Fibroblast of mammary gland (primary cell): ENCODE results near the gene ENPP4.
"Not testable (repeated sequence)": the region's sequence is repeated elsewhere in the genome, so short reads cannot be mapped to it uniquely, and the experiment has no call there.

Experiments used
- DNase-seq: peaks from one replicate; pipeline ENCODE4 v3.0.0-alpha.2; 2010; ENCODE audit warnings: low read depth
- H3K4me3 ChIP-seq: 2 replicates; pipeline ENCODE4 v1.5.1; 2011; ENCODE audit warnings: low read depth, mild to moderate bottlenecking, low read length, moderate library complexity; ENCODE audit not compliant: control insufficient read depth
- TF ChIP-seq, protein P1 (sequence below): conservative IDR thresholded peaks from 2 replicates; pipeline ENCODE4 v1.5.1; 2011; ENCODE audit warnings: low read depth, low read length, inconsistent platforms; ENCODE audit not compliant: control insufficient read depth, insufficient read depth

Gene ENPP4

DNA sequence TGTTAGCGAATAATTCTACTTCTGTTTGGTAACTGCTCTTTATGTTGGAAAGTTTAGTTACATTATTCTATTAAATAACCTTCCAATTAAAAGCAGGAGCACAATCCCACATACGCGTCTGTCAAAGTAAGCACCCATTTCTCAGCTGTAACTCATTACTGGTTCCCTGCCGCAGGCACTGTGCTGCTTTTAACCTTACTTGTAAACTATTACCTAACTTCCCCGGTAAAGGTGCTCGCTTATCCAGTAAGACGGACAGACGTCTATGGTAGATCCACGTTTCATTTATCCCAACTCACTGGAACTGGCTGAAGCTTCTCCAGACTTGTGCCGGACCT lies 529 bp upstream of the ENPP4 start:
- no peak for DNase-seq
- TF ChIP-seq, protein P1, sequence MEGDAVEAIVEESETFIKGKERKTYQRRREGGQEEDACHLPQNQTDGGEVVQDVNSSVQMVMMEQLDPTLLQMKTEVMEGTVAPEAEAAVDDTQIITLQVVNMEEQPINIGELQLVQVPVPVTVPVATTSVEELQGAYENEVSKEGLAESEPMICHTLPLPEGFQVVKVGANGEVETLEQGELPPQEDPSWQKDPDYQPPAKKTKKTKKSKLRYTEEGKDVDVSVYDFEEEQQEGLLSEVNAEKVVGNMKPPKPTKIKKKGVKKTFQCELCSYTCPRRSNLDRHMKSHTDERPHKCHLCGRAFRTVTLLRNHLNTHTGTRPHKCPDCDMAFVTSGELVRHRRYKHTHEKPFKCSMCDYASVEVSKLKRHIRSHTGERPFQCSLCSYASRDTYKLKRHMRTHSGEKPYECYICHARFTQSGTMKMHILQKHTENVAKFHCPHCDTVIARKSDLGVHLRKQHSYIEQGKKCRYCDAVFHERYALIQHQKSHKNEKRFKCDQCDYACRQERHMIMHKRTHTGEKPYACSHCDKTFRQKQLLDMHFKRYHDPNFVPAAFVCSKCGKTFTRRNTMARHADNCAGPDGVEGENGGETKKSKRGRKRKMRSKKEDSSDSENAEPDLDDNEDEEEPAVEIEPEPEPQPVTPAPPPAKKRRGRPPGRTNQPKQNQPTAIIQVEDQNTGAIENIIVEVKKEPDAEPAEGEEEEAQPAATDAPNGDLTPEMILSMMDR = no peak
- peak overlapping the region; percentile 67 for H3K4me3 ChIP-seq

DNA sequence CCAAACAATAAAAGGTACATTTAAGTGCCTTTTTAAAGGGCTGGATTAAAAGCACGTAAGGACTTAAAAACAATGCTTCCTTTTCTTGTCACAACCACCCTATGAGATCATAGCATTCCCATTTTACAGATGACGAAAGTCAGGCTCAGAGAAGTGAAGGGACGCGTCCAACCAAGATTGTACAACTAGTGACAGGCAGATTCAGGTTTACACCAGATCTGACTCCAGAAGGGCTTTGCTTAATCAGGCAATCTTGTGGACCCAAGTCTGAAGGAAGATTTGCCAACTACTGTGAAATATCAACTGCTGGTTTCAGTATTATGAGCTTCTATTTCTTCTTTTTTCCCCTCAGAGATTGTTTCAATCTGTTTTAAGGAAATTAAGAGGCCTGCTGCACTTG lies 877 bp downstream of the ENPP4 start:
- TF ChIP-seq, protein P1 = no peak
- H3K4me3 ChIP-seq = peak overlapping the region; percentile 67
- DNase-seq = no peak

DNA sequence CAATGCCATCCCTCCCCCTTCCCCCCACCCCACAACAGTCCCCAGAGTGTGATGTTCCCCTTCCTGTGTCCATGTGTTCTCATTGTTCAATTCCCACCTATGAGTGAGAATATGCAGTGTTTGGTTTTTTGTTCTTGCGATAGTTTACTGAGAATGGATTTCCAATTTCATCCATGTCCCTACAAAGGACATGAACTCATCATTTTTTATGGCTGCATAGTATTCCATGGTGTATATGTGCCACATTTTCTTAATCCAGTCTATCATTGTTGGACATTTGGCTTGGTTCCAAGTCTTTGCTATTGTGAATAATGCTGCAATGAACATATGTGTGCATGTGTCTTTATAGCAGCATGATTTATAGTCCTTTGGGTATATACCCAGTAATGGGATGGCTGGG lies 1.5 kb downstream of the ENPP4 start:
- not testable (repeated sequence) for DNase-seq, H3K4me3 ChIP-seq

DNA sequence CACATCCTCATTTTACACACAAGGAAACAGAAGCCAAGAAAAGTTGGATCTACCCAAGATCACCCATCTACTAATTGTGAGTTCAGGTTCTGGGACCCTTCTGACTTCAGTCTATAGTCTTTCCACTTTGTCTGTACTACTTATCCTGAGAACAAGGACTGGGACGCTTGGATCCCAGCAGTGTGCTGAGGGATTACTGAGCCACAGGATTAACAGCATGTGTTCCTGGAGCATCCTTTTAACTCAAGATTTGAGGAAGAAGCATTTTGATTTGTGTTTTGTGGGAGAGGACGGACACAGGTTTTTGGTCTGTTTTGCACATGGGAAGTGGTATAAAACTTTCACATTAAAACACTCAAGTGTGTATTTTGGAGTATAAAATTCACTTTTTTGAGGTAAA lies 4.4 kb downstream of the ENPP4 start:
- no peak overlapping the region for H3K4me3 ChIP-seq
- TF ChIP-seq, protein P1 = no peak
- no peak for DNase-seq

GRCh38 chr6:46135176-46135575 lies 5.4 kb downstream of the ENPP4 start:
- TF ChIP-seq, protein P1 = no peak
- no peak overlapping the region for H3K4me3 ChIP-seq
- no peak for DNase-seq

- no peak overlapping the region for H3K4me3 ChIP-seq
- TF ChIP-seq, protein P1 = no peak
- DNase-seq = no peak
These were observed 7.0 kb downstream of the ENPP4 start for GRCh38 chr6:46136831-46137230.

DNA sequence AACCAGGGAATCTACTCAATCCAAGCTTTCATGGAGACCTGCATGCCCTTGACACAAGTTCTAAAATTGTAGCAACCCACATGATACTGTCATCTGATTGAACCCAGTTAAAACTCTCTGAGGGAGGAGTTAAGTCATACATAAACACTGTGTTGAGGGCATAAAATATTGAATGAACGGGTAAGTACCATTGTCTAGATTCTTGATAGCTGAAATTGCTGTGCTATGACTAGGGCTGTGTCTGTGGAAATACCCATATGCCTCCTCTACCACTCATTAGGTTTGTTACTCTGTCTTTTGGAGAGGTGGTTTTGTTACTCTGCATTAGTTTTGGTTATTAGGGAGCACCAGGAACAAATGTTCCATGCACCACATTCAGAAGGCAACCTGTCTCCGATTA lies 7.6 kb downstream of the ENPP4 start:
- TF ChIP-seq, protein P1 = no peak
- DNase-seq = no peak
- no peak overlapping the region for H3K4me3 ChIP-seq
